ENCODE results near the gene NF1. TPM values are rescaled to one million over a fixed set of nuclear protein-coding genes. Genes with fewer than 3 reads are reported as not detected.

The NF1 gene
- total RNA-seq, 2 donors from 2014 or later: 38.5 to 49.1 TPM

- H3K27ac ChIP-seq: no peak within 1 kb of the TSS
- TF ChIP-seq, protein P1, sequence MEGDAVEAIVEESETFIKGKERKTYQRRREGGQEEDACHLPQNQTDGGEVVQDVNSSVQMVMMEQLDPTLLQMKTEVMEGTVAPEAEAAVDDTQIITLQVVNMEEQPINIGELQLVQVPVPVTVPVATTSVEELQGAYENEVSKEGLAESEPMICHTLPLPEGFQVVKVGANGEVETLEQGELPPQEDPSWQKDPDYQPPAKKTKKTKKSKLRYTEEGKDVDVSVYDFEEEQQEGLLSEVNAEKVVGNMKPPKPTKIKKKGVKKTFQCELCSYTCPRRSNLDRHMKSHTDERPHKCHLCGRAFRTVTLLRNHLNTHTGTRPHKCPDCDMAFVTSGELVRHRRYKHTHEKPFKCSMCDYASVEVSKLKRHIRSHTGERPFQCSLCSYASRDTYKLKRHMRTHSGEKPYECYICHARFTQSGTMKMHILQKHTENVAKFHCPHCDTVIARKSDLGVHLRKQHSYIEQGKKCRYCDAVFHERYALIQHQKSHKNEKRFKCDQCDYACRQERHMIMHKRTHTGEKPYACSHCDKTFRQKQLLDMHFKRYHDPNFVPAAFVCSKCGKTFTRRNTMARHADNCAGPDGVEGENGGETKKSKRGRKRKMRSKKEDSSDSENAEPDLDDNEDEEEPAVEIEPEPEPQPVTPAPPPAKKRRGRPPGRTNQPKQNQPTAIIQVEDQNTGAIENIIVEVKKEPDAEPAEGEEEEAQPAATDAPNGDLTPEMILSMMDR (IDR thresholded peaks at IDR 0.05): no peak
- H3K27me3 ChIP-seq: peaks cover 33% of the 10 kb centered on the region
- no peaks in the 10 kb centered on the region for H3K4me1 ChIP-seq
- H3K9ac ChIP-seq (ENCODE audit: low read depth in 2 of 2, low read length in 2 of 2): no peak within 1 kb of the TSS
- intact Hi-C loops (cut with DNase I): no loop called here
- H3K36me3 ChIP-seq: no peaks in the 10 kb centered on the region
- peak within 1 kb of the TSS; percentile 30 for H3K4me3 ChIP-seq
- H3K9me3 ChIP-seq: no peaks in the 10 kb centered on the region
- no peak for DNase-seq
These were observed 296.7 kb downstream of the NF1 start, which contains the start of gene RAB11FIP4 for GRCh38 chr17:31391496-31391949. Gene RAB11FIP4 (plus strand): TSS chr17:31391675. CDS start chr17:31391853, 178 bp downstream.

- Histone ChIP-seq H3K9ac (ENCODE audit: low read depth in 2 of 2, low read length in 2 of 2) (no peak overlapping the region), H3K4me3 (peak overlapping the region; percentile 25), H3K27ac (no peak overlapping the region), H3K27me3 (peaks cover 33% of the 10 kb centered on the region), H3K36me3 (no peaks in the 10 kb centered on the region), H3K9me3 (no peaks in the 10 kb centered on the region), H3K4me1 (no peaks in the 10 kb centered on the region)
- intact Hi-C loops (cut with DNase I): no loop called here
- no peak for DNase-seq
- TF ChIP-seq, protein P1 (IDR thresholded peaks at IDR 0.05): no peak
These were observed 297.5 kb downstream of the NF1 start for GRCh38 chr17:31392002-31392855.

- no peak overlapping the region for H3K9ac ChIP-seq (ENCODE audit: low read depth in 2 of 2, low read length in 2 of 2)
- H3K27ac ChIP-seq: no peak overlapping the region
- intact Hi-C loops (cut with DNase I): no loop called here
- TF ChIP-seq, protein P1 (IDR thresholded peaks at IDR 0.05): no peak
- no peak for DNase-seq
- no peak overlapping the region for H3K4me3 ChIP-seq
- H3K9me3 ChIP-seq: no peaks in the 10 kb centered on the region
- no peaks in the 10 kb centered on the region for H3K36me3 ChIP-seq
- peaks cover 33% of the 10 kb centered on the region for H3K27me3 ChIP-seq
- no peaks in the 10 kb centered on the region for H3K4me1 ChIP-seq
These were observed 298.3 kb downstream of the NF1 start for GRCh38 chr17:31392856-31393748.

DNA sequence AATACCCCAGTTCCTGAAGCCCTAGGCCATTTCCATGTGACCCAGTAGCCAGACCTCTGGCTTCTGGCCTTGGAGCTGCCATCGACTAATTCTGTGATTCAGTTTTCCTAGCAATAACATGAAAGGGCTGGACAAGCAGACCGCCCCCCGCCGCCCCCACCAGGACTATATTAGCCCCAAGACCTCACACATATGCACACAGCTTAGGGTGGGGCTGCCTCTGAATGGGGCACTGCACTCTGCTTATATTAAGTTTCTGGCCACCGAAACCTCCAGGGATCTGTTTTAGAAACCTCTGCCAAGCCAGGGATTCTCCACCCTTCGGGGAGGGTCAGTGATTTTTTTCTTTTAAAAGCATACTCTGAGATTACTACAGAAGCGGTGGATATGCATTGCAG is 299.0 kb downstream of the NF1 start:
- H3K9me3 ChIP-seq: no peaks in the 10 kb centered on the region
- DNase-seq: no peak
- TF ChIP-seq, protein P1 (IDR thresholded peaks at IDR 0.05): no peak
- H3K4me1 ChIP-seq: no peaks in the 10 kb centered on the region
- peaks cover 33% of the 10 kb centered on the region for H3K27me3 ChIP-seq
- intact Hi-C loops (cut with DNase I): no loop called here
- no peaks in the 10 kb centered on the region for H3K36me3 ChIP-seq
- H3K27ac ChIP-seq: no peak overlapping the region
- no peak overlapping the region for H3K4me3 ChIP-seq
- H3K9ac ChIP-seq (ENCODE audit: low read depth in 2 of 2, low read length in 2 of 2): no peak overlapping the region

DNA sequence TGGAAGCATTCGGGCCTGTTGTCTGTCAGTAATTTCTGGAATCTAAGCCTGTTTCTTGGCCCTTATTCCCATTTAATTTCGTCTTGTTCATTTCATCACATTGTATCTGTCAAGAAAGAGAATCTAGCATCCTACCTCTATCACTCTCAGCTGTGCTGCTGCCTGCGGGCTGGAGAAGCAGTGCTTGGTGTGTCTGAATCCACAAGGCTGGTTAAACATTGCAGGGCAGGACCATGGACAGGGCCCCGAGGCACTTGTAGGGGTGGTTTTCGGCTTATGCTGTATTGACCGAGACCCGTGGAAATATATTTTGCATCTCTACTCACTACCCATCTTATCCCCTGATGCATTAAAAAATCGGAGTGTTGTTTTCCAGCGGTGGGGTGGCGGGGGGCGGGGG is 299.8 kb downstream of the NF1 start:
- H3K4me3 ChIP-seq: no peak overlapping the region
- H3K4me1 ChIP-seq: no peaks in the 10 kb centered on the region
- no peaks in the 10 kb centered on the region for H3K9me3 ChIP-seq
- peaks cover 33% of the 10 kb centered on the region for H3K27me3 ChIP-seq
- no peaks in the 10 kb centered on the region for H3K36me3 ChIP-seq
- TF ChIP-seq, protein P1 (IDR thresholded peaks at IDR 0.05): no peak
- no peak overlapping the region for H3K9ac ChIP-seq (ENCODE audit: low read depth in 2 of 2, low read length in 2 of 2)
- no peak overlapping the region for H3K27ac ChIP-seq
- peak; percentile 38 for DNase-seq
- intact Hi-C loops (cut with DNase I): no loop called here

Measured in colonic mucosa (tissue), 4 donors.